DMS 273 treated with DMSO at 0.1 percent for 48 hours (cell line): ENCODE results near the gene HDAC4.

Experiments used
- DNase-seq: peaks from one replicate; lab custom pipeline; 2025; lab: John Stamatoyannopoulos, UW

The HDAC4 gene

GRCh38 chr2:239279508-239280295 is 121.1 kb downstream of the HDAC4 start:
- DNase-seq, result no peak

- no peak for DNase-seq
Measured at GRCh38 chr2:239278941-239279365, 121.9 kb downstream of the HDAC4 start.

- DNase-seq, result no peak
Measured at GRCh38 chr2:239278361-239278760, 122.5 kb downstream of the HDAC4 start.

- DNase-seq, result no peak
Measured at GRCh38 chr2:239277401-239278085, 123.3 kb downstream of the HDAC4 start.

GRCh38 chr2:239276851-239277250 is 124.0 kb downstream of the HDAC4 start:
- no peak for DNase-seq

GRCh38 chr2:239275847-239276831 is 124.7 kb downstream of the HDAC4 start:
- peak; percentile 76 for DNase-seq

GRCh38 chr2:239275044-239275685 is 125.7 kb downstream of the HDAC4 start:
- DNase-seq, result peak; percentile 12

- peak; percentile 29 for DNase-seq
Measured at GRCh38 chr2:239274391-239275043, 126.3 kb downstream of the HDAC4 start.

- DNase-seq, result no peak
Measured at GRCh38 chr2:239273280-239274234, 127.3 kb downstream of the HDAC4 start.

GRCh38 chr2:239272626-239273025 is 128.2 kb downstream of the HDAC4 start:
- DNase-seq, result no peak

- DNase-seq, result no peak
Measured at GRCh38 chr2:239271882-239272281, 128.9 kb downstream of the HDAC4 start.

GRCh38 chr2:239271471-239271870 is 129.3 kb downstream of the HDAC4 start:
- no peak for DNase-seq

- DNase-seq, result no peak
Measured at GRCh38 chr2:239269916-239270315, 130.9 kb downstream of the HDAC4 start.

GRCh38 chr2:239269173-239269885 is 131.5 kb downstream of the HDAC4 start:
- DNase-seq, result no peak

GRCh38 chr2:239268549-239268948 is 132.3 kb downstream of the HDAC4 start:
- no peak for DNase-seq

- no peak for DNase-seq
Measured at GRCh38 chr2:239268082-239268481, 132.7 kb downstream of the HDAC4 start.

- no peak for DNase-seq
Measured at GRCh38 chr2:239267288-239267951, 133.4 kb downstream of the HDAC4 start.

- no peak for DNase-seq
Measured at GRCh38 chr2:239266779-239267287, 134.0 kb downstream of the HDAC4 start.

- DNase-seq, result no peak
Measured at GRCh38 chr2:239266434-239266766, 134.4 kb downstream of the HDAC4 start.
